Measurements from ENCODE around the gene PTPRJ. TPM values are rescaled to one million over a fixed set of nuclear protein-coding genes. Genes with fewer than 3 reads are reported as not detected.

PTPRJ gene
- polyA plus RNA-seq, 1 donor (not counting 4 experiments of a cell fraction or from before 2014, with no cell fraction given): 0.84 TPM

GRCh38 chr11:48093795-48094642, 113.7 kb downstream of the PTPRJ start:
- H3K27ac ChIP-seq (ENCODE audit: control insufficient read depth, insufficient read depth, low read length): no peak overlapping the region
- H3K4me2 ChIP-seq (ENCODE audit: control insufficient read depth, extremely low read depth, insufficient read depth, low read depth, low read length): no peak overlapping the region
- H4K20me1 ChIP-seq (ENCODE audit: control insufficient read depth, extremely low read depth, insufficient read depth, low read length): no peaks in the 10 kb centered on the region
- H3K27me3 ChIP-seq (ENCODE audit: control insufficient read depth, extremely low read depth, insufficient read depth, low read length): no peaks in the 10 kb centered on the region
- H3K9me3 ChIP-seq (ENCODE audit: control insufficient read depth, low read depth, low read length): no peaks in the 10 kb centered on the region
- H3K9ac ChIP-seq (ENCODE audit: control insufficient read depth, extremely low read depth, insufficient read depth, low read length): no peak overlapping the region
- H3K4me1 ChIP-seq (ENCODE audit: control insufficient read depth, extremely low read depth, insufficient read depth, low read length): peaks cover 3% of the 10 kb centered on the region
- FAIRE-seq (no peak), DNase-seq (ENCODE audit: low read depth, low spot score) (no peak)
- H3K9me1 ChIP-seq (ENCODE audit: control insufficient read depth, extremely low read depth, insufficient read depth, low read length): no peaks in the 10 kb centered on the region
- no peak overlapping the region for H3K4me3 ChIP-seq (ENCODE audit: control insufficient read depth in 2 of 3, extremely low read depth in 1 of 3, insufficient read depth in 2 of 3, low read depth in 1 of 3, low read length in 3 of 3)
- dilution Hi-C loops (cut with MboI; ENCODE audit: extremely low pct_ligation_motif_present, low sequenced_read_pairs): no loop called here
- H3K36me3 ChIP-seq (ENCODE audit: control insufficient read depth in 2 of 2, extremely low read depth in 1 of 2, insufficient read depth in 2 of 2, low read length in 2 of 2): no peaks in the 10 kb centered on the region
- TF ChIP-seq EZH2 (IDR thresholded peaks at IDR 0.05; ENCODE audit: low read length) (no peak), CTCF (optimal IDR thresholded peaks at IDR 0.05 in 1 of 3, IDR thresholded peaks at IDR 0.05 in 1 of 3, conservative IDR thresholded peaks at IDR 0.05 in 1 of 3; ENCODE audit: extremely low read depth in 1 of 3, insufficient read depth in 2 of 3, low read length in 3 of 3) (no peak)
- no peak overlapping the region for H2AFZ ChIP-seq (ENCODE audit: control insufficient read depth, low read length)
- no peaks in the 10 kb centered on the region for H3K79me2 ChIP-seq (ENCODE audit: control insufficient read depth, insufficient read depth, low read length)

GRCh38 chr11:48094643-48095339, 114.4 kb downstream of the PTPRJ start:
- no peaks in the 10 kb centered on the region for H3K9me1 ChIP-seq (ENCODE audit: control insufficient read depth, extremely low read depth, insufficient read depth, low read length)
- no peaks in the 10 kb centered on the region for H3K36me3 ChIP-seq (ENCODE audit: control insufficient read depth in 2 of 2, extremely low read depth in 1 of 2, insufficient read depth in 2 of 2, low read length in 2 of 2)
- no peak overlapping the region for H2AFZ ChIP-seq (ENCODE audit: control insufficient read depth, low read length)
- no peak for TF ChIP-seq EZH2 (IDR thresholded peaks at IDR 0.05; ENCODE audit: low read length)
- DNase-seq (ENCODE audit: low read depth, low spot score): no peak
- no peaks in the 10 kb centered on the region for H3K9me3 ChIP-seq (ENCODE audit: control insufficient read depth, low read depth, low read length)
- no peak overlapping the region for H3K4me2 ChIP-seq (ENCODE audit: control insufficient read depth, extremely low read depth, insufficient read depth, low read depth, low read length)
- no peaks in the 10 kb centered on the region for H4K20me1 ChIP-seq (ENCODE audit: control insufficient read depth, extremely low read depth, insufficient read depth, low read length)
- dilution Hi-C loops (cut with MboI; ENCODE audit: extremely low pct_ligation_motif_present, low sequenced_read_pairs): no loop called here
- no peaks in the 10 kb centered on the region for H3K79me2 ChIP-seq (ENCODE audit: control insufficient read depth, insufficient read depth, low read length)
- H3K27ac ChIP-seq (ENCODE audit: control insufficient read depth, insufficient read depth, low read length): no peak overlapping the region
- no peaks in the 10 kb centered on the region for H3K27me3 ChIP-seq (ENCODE audit: control insufficient read depth, extremely low read depth, insufficient read depth, low read length)
- no peak for FAIRE-seq
- peaks cover 3% of the 10 kb centered on the region for H3K4me1 ChIP-seq (ENCODE audit: control insufficient read depth, extremely low read depth, insufficient read depth, low read length)
- no peak overlapping the region for H3K4me3 ChIP-seq (ENCODE audit: control insufficient read depth in 2 of 3, extremely low read depth in 1 of 3, insufficient read depth in 2 of 3, low read depth in 1 of 3, low read length in 3 of 3)
- H3K9ac ChIP-seq (ENCODE audit: control insufficient read depth, extremely low read depth, insufficient read depth, low read length): no peak overlapping the region
